NCI-H1436 (cell line): Measurements from ENCODE around the gene MAK.
"Not testable (repeated sequence)": the region's sequence is repeated elsewhere in the genome, so short reads cannot be mapped to it uniquely, and the experiment has no call there.

Experiments used
- DNase-seq: peaks from one replicate; lab custom pipeline; 2025; lab: John Stamatoyannopoulos, UW

MAK gene

DNA sequence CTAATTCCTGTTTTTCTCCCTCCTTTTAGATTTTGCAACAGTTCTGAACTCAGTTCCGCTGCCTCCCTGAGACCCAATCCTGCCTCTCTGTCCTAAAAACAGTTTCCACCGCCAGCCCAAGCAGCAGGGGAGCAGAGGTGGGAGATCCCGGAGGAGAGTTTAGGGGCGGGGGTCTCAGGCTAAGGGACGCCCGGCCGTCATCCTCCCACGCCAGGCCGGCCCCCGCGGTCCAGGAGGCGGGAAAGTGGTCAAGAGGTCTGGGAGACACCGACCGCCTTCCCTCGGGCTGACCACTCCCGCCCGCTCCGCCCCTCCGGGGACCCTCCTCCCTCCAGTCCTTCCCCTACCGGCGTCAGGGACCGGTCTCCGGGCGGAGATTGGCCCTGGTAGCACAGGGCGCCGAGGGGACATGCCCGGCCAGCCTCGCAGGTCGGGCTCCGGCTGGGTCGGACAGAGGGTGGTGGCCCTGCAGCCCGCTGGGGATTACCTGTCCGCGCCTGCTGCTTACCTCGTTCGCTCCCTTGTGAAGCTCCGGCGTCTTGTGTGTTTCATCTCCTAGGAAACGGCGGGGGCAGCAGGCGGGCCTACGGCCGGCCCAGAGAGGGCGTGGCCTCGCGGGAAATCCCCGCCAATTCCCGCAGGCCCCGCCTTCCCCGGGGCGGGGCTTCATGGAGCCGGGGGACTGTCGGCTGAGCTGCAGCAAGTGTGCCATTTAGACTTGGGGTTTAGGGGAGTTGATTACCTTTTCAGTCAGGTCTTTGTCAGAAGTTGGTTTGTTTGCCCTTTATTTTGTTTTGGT is at the start of gene MAK:
TSS of gene MAK (minus strand) at position 545 of the 799 bp plus-strand sequence. CDS start 7,891 bp downstream, outside the sequence.
- peak; percentile 88 for DNase-seq

GRCh38 chr6:10886691-10887502 is 48.6 kb upstream of the MAK start, which contains the start of gene SYCP2L:
TSS of gene SYCP2L (plus strand) at chr6:10887052. CDS start at chr6:10887127, 75 bp downstream.
- peak; percentile 8 for DNase-seq

- DNase-seq: not testable (repeated sequence)
Observed at GRCh38 chr6:10886365-10886690, 48.0 kb upstream of the MAK start.

- no peak for DNase-seq
Observed at GRCh38 chr6:10884245-10884972, 46.1 kb upstream of the MAK start.

DNA sequence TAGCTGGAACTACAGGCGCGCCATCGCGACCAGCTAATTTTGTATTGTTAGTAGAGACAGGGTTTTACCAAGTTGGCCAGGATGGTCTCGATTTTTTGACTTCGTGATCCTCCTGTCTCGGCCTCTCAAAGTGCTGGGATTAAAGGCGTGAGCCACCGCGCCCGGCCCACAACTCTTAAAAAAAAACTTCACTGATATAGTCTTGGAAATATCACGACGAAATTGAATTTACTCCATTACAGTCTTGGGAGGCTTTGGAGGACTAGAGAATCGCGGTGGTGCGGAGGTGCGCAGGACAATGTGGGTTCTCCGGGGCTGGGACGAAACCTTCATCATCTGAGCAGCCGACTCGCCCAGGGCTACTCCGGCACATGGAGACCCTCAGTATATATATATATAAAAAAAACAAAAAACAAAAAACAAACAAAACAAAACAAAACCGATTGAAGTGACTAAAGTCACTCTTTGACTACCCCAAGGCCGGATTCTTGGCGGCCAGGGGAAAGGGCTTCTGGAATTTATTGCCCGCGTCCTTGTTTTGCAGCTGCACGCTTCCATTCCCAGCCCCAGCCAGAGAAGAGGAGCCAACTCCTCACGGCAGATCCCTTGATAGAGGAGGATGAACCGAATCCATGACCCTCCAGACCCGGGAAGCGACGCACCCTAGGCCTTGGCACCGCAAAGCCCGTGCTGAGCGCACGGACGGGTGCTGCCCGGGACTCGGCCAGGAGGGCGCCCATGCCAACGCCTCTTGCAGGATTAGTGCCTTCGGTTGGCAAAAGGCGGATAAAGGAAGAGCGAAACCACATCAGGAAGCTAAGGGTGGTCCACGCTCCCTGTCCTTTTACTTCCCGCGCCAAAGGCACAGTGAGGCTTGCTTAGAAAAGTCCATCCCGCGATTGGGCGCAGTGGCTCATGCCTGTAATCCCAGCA is 45.2 kb upstream of the MAK start:
- DNase-seq: no peak

- DNase-seq: no peak
Observed at GRCh38 chr6:10882657-10883171, 44.4 kb upstream of the MAK start.

- DNase-seq: not testable (repeated sequence)
Observed at GRCh38 chr6:10882253-10882630, 43.9 kb upstream of the MAK start.

- DNase-seq: no peak
Observed at GRCh38 chr6:10880366-10880765, 42.0 kb upstream of the MAK start.

DNA sequence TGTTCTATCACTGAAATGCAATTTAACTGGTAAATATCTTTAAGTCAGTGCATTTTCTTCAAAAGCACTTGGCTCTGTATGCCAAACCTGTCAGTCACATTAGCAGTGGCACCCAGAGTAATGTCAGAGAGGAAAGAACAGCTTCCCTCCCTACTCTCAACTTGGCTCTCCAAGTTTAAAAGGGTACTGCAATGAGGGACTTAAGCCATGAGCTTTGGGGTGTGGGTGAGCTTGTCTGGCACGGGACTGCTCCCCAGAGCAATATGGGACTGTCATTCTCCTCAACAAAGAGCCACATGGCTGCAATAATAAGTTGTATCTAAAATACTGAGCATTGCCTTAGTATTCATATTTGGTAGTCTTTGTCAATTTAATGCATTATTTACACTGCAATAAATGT is 39.5 kb upstream of the MAK start:
- no peak for DNase-seq

- DNase-seq: no peak
Observed at GRCh38 chr6:10877012-10877411, 38.7 kb upstream of the MAK start.

DNA sequence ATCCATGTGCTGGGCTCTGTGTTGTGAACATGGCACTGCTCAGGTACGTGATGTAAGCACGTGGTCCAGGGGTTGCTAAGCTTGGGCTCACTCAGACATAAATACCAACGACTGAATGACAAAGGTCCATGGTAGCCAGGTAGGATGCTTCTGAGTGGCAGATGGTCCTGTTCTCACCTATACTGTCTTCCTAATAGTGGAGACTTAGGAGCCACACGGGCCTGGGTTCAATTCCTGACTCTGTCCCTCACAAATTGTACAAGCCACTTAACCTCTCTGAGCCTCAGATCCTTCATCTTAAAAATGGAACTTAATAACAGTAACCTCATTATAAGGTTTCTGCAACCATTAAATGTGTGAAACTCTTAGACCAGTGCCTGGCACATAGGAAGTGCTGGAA is 36.7 kb upstream of the MAK start:
- no peak for DNase-seq

DNA sequence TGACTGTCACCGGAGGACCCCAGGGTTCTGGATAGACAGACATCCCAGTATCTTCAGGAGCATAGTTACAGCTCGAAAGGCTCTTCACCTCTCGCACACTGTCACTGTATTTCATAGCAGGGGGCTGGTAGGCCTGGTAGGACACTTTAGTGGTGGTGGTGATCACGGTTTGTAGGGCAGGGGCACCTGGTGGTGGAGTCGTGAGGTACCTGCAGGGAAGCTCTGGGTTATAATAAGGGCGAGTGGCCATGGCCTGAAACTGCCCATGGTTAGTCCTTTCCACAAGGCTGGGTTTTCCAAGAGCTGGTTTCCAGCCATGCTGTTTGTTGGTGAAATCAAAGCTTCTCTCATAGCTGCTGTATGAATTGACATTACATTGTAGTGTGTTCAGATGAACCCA is 35.9 kb upstream of the MAK start:
- no peak for DNase-seq

DNA sequence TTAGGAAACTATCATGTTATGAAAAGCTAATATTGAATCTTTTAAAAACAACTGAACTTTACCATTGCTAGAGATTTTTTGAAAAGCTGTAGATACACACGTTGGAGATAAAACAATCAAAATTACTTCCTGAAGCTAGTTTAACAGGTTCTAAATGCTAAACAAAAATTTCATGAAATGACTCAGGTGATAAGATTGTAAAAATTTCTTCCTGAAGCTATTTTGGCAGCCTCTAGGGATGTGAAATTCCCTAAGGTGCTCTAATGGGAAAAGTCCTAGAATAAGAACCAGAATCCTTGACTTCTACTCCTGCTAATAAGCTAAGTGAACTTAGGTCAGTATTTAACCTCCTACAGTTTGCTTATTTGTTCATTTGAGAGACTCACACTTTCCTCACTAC is 35.0 kb upstream of the MAK start:
- DNase-seq: no peak

DNA sequence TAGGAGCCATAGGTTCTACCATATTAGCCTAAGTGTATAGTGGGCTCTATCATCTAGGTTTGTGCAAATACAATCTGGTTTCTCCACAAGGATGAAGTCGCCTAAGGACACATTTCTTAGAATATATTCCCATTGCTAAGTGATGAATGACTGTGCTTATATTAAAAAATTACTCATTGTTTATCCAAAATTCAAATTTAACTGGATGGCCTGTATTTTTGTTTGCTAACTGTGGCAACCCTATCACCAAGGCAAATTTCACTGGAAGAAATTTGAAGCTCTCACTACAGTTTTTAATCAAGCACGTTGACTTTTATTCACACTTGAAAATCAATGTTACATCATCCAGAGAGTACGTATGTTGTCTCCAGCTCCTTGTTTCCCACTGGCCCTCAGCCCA is 29.6 kb upstream of the MAK start:
- no peak for DNase-seq

- not testable (repeated sequence) for DNase-seq
Observed at GRCh38 chr6:10866709-10867108, 28.4 kb upstream of the MAK start.

DNA sequence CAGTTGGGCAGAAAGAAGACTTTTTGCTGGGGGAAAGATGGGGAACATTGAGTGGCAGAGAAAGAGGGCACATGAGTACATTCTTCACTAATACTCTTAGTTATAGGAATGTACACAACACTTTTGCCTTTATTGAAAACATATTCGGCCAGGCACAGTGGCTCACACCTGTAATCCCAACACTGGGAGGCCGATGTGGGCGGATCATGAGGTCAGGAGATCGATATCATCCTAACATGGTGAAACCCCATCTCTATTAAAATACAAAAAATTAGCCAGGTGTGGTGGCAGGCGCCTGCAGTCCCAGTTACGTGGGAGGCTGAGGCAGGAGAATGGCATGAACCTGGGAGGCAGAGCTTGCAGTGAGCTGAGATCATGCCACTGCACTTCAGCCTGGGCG is 24.7 kb upstream of the MAK start:
- DNase-seq: not testable (repeated sequence)

GRCh38 chr6:10862361-10862760 is 24.0 kb upstream of the MAK start:
- DNase-seq: no peak

- no peak for DNase-seq
Observed at GRCh38 chr6:10861086-10861485, 22.7 kb upstream of the MAK start.

GRCh38 chr6:10857259-10857658 is 18.9 kb upstream of the MAK start:
- no peak for DNase-seq

GRCh38 chr6:10854922-10855632 is 16.7 kb upstream of the MAK start:
- no peak for DNase-seq
